ENCODE data around the gene GZMM. TPM values are rescaled to one million over a fixed set of nuclear protein-coding genes. Genes with fewer than 3 reads are reported as not detected.

Gene GZMM
- total and polyA plus RNA-seq, 7 donors = 0.49 to 11.2 TPM; not detected in 5

GRCh38 chr19:580274-580835 lies 36.5 kb downstream of the GZMM start:
- Histone ChIP-seq H3K4me1 (peaks cover 0 to 31% (median 30%) of the 10 kb centered on the region in 4 donors), H3K36me3 (peaks cover 32 to 61% (median 44%) of the 10 kb centered on the region in 4 donors), H3K4me3 (no peak overlapping the region), H3K27me3 (peaks cover 0 to 16% (median 6%) of the 10 kb centered on the region in 3 donors), H3K27ac (no peak overlapping the region), H3K9me3 (no peaks in the 10 kb centered on the region)
- WGBS, 2 donors = 89 to 93% methylated on average over 22 of the region's 22 CpGs
- TF ChIP-seq POLR2AphosphoS5 (IDR thresholded peaks at IDR 0.05) (no peak), CTCF (IDR thresholded peaks at IDR 0.05) (no peak), POLR2A (IDR thresholded peaks at IDR 0.05) (no peak), EP300 (IDR thresholded peaks at IDR 0.05) (no peak)
- no peak for DNase-seq
- intact Hi-C loops (cut with DNase I) = no loop called here

- intact Hi-C loops (cut with DNase I) = no loop called here
- H3K27ac ChIP-seq = no peak overlapping the region
- DNase-seq = no peak
- peaks cover 0 to 28% (median 9%) of the 10 kb centered on the region in 3 donors for H3K27me3 ChIP-seq
- H3K4me1 ChIP-seq = peaks cover 0 to 19% (median 18%) of the 10 kb centered on the region in 4 donors
- H3K4me3 ChIP-seq = no peak overlapping the region
- H3K36me3 ChIP-seq = peaks cover 32 to 61% (median 44%) of the 10 kb centered on the region in 4 donors
- WGBS, 2 donors = 78 to 91% methylated on average over 40 of the region's 40 CpGs
- TF ChIP-seq POLR2A (IDR thresholded peaks at IDR 0.05) (no peak), EP300 (IDR thresholded peaks at IDR 0.05) (no peak), POLR2AphosphoS5 (IDR thresholded peaks at IDR 0.05) (no peak), CTCF (IDR thresholded peaks at IDR 0.05) (no peak)
- H3K9me3 ChIP-seq = no peaks in the 10 kb centered on the region
Observed at GRCh38 chr19:581399-582111, 37.7 kb downstream of the GZMM start.

- no peak overlapping the region for H3K27ac ChIP-seq
- no peak overlapping the region for H3K4me3 ChIP-seq
- peaks cover 3 to 39% (median 9%) of the 10 kb centered on the region in 3 donors for H3K27me3 ChIP-seq
- no peaks in the 10 kb centered on the region for H3K9me3 ChIP-seq
- 80 to 89% methylated on average over 31 of the region's 31 CpGs for WGBS, 2 donors
- TF ChIP-seq EP300 (IDR thresholded peaks at IDR 0.05) = no peak
- TF ChIP-seq POLR2AphosphoS5 (IDR thresholded peaks at IDR 0.05) = no peak
- TF ChIP-seq POLR2A (IDR thresholded peaks at IDR 0.05) = no peak
- no peak for TF ChIP-seq CTCF (IDR thresholded peaks at IDR 0.05)
- DNase-seq = no peak
- peaks cover 32 to 56% (median 44%) of the 10 kb centered on the region in 4 donors for H3K36me3 ChIP-seq
- peaks cover 0 to 13% (median 8%) of the 10 kb centered on the region in 4 donors for H3K4me1 ChIP-seq
- intact Hi-C loops (cut with DNase I) = no loop called here
Observed at GRCh38 chr19:582497-583197, 38.8 kb downstream of the GZMM start.

GRCh38 chr19:583198-583967 lies 39.5 kb downstream of the GZMM start:
- no peak for DNase-seq
- 86 to 93% methylated on average over 27 of the region's 27 CpGs for WGBS, 2 donors
- peaks cover 10 to 46% (median 11%) of the 10 kb centered on the region in 3 donors for H3K27me3 ChIP-seq

More at GRCh38 chr19:583198-583967, 39.5 kb downstream of the GZMM start:
- no peaks in the 10 kb centered on the region for H3K9me3 ChIP-seq
- H3K36me3 ChIP-seq = peaks cover 26 to 49% (median 39%) of the 10 kb centered on the region in 4 donors
- TF ChIP-seq POLR2AphosphoS5 (IDR thresholded peaks at IDR 0.05) (no peak), CTCF (IDR thresholded peaks at IDR 0.05) (no peak), POLR2A (IDR thresholded peaks at IDR 0.05) (no peak), EP300 (IDR thresholded peaks at IDR 0.05) (no peak)
- peaks cover 0 to 18% (median 13%) of the 10 kb centered on the region in 4 donors for H3K4me1 ChIP-seq
- H3K27ac ChIP-seq = no peak overlapping the region
- intact Hi-C loops (cut with DNase I) = no loop called here
- no peak overlapping the region for H3K4me3 ChIP-seq
